HG03060 (cell line): ENCODE measurements around the gene MRPS23.

Experiments used
- ATAC-seq: cut with Tn5 transposase; IDR thresholded peaks from one replicate; pipeline ENCODE4 v1.9.1; 2021; ENCODE audit warnings: low read depth, moderate number of reproducible peaks; ENCODE audit not compliant: unreplicated experiment

Gene MRPS23

DNA sequence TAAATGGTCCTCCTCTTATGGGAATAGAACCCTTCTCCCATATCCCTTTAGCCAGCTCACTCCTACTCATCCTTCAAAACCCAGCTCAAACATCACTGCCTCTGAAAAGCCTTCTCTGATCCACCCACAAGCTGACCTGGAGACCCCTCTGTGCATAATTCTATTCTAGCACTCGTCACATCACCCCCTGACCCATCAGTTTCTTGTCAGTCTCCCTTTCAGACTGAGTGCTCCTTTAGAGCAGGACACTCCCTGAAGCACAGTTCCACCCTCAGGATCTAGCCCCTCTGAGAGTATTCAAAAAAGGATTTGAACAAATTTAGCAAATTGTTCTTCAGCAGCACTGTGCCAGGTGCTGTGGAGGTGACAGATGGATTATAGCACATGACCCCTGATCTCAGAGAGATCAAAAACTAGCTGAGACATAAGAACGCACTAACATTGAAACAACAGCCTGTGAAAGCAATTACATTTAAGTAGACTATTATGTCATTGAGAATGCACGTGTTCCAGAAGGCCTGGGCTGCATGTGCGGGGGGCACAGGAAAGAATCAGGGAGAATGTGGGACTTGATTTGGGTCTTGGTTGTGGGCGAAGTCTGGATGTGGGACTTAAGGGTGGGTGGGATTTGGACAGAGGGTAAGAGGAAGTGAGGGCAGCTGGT is 43.5 kb downstream of the MRPS23 start:
- ATAC-seq = no peak

DNA sequence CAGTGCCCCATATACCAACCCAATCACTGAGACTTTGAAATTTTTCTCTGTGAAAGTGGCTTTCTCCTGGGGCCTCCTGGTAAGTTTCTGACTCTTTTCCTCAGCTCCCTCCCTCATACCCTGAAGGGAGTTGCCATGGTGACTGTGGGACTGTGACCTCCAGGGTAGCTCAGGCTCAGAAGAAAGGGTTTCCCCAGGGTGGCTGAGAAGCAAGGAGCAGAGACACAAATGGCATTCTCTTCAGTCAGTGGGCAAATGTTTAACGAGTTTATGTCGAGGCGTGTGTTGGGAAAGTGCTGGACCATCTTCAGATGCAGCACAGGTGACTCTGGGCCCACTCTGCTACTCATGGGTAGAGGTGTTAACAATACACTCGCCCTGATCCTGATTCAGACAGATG is 46.8 kb downstream of the MRPS23 start:
- no peak for ATAC-seq

DNA sequence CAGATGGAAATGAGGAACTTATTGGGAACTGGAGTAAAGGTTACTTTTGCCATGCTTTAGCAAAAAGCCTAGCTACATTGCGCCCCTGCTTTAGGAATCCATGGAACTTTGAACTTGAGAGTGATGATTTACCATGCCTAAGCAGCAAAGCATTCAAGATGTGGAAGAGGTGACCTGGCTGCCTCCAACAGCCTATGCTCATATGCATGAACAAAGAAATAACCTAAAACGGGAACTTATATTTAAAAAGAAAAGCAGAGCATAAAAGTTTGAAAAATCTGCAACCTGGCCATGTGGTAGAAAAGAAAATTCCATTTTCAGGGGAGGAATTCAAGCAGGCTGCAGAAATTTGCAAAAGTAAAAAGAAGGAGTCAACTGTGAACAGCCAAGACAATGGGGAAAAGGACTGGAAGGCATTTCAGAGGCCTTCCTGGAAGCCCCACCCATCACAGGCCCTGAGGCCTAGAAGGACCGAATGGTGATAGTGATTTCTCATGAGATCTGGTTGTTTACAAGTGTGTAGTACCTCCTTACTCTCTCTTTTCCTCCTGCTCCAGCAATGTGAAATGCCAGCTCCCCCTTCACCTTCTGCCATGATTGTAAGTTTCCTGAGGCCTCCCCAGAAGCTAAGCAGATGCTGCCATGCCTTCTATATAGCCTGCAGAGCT is 48.7 kb downstream of the MRPS23 start:
- ATAC-seq = no peak

DNA sequence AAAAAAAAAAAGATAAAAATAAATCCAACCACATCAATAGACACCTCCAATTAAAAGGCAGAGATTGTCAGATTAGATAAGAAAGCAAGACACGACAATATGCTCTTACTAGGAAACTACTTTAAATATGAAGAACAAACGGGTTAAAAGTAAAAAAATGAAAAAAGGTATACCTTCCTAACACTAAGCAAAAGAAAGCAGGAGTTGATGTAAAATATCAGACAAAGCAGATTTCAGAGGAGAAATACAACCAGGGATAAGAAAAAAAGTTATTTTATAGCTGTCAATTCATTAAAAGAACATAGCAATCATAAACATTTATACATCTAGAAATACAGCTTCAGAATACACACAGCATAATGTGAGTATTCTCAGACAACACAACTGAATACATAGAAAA is 55.0 kb downstream of the MRPS23 start:
- ATAC-seq = no peak

DNA sequence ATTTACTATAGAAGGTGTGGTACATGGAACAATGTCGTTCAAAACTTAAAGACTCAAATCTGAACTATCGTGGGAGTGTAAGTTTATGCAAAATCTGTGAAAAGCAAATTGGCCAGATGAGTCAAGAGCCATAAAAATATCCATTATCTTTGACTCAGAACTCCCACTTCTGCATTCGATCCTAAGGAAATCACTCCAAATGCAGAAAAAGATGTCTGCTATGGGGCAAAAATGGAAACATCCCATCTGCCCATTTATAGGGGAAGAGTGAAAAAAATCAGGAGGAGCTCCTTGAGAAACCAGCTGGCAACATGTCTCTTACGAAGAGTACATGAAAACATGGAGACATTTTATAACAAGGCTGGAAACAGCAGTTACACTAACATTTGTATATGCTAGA is 61.1 kb downstream of the MRPS23 start:
- ATAC-seq = no peak

DNA sequence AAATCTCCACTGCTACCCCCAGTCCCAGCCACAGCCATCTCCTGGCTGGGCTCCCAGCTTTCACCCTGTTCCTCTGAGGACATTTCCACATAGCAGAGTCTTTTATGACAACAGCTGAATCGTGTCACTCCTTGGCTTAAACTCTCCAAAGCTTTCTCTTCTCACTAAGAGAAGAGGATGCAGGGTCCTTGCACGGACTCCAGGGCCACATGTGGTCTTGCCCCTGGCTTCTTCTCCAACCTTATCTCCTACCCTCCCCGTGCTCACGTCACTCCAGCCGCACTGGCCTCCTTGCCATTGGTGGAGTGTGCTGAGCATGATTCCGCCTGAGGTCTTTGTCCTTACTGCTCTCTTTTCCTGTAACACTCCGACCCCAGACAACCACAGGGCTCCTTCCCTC is 64.8 kb downstream of the MRPS23 start:
- ATAC-seq = no peak
